K562 (cell line): ENCODE data around the gene SLC39A5. TPM values are rescaled to one million over a fixed set of nuclear protein-coding genes. Genes with fewer than 3 reads are reported as not detected.

ENCODE experiments used
- ATAC-seq: fragments of 200-7000 bp; cut with Tn5 transposase; 3 replicates; pipeline ENCODE4 v1.9.1; 2020; ENCODE audit warnings: moderate library complexity
- BruUV-seq: library from RNA; stranded (reverse); fragments of 400-500 nt; replicated peaks from 2 replicates; lab custom pipeline; 2021; lab: Mats Ljungman, UMichigan
- CTCF ChIA-PET: fragments of 300-600 bp; formaldehyde crosslinking; extraction: SDS; loops from one replicate; lab custom pipeline; 2021; ENCODE audit warnings: low intra/inter-chr PET ratio; lab: Yijun Ruan, JAX
- POLR2A ChIA-PET: fragments of 300-600, 350-650 bp; sonication (Branson Sonifier 250); formaldehyde crosslinking; extraction: SDS; loops from one replicate; lab custom pipeline; 2021; ENCODE audit warnings: antibody characterized with exemption, inconsistent platforms; lab: Yijun Ruan, JAX
- DNase-seq, 4 experiments: peaks; one replicate each; pipeline versions ENCODE4 v3.0.0 to v3.0.0-alpha.2; 2011 to 2018; ENCODE audit warnings: low spot score in 3 of 4, mixed read lengths in 3 of 4; ENCODE audit errors: extremely low read depth in 1 of 4
- FAIRE-seq: peaks from 2 replicates; lab custom pipeline; 2011; peaks lifted over from hg19 to GRCh38; lab: Jason Lieb, UNC
- H2AFZ ChIP-seq: 2 replicates; pipeline ENCODE4 v1.6.0; 2011; ENCODE audit warnings: low read depth, low read length, control low read depth, inconsistent platforms
- H3K27ac ChIP-seq: fragments of 200-600 bp; 3 replicates; pipeline ENCODE4 v1.8.0; 2011; ENCODE audit warnings: low read depth, mild to moderate bottlenecking, control low read depth, inconsistent platforms, low read length, moderate library complexity, mixed read lengths; ENCODE audit errors: extremely low read depth
- H3K27me3 ChIP-seq, 2 experiments: fragments of 300-600 bp in 1 of 2; 2 replicates in 1 of 2; 3 replicates in 1 of 2; pipeline versions ENCODE4 v1.6.0 to v1.8.0; 2011; ENCODE audit warnings: inconsistent platforms in 2 of 2, low read length in 2 of 2, mild to moderate bottlenecking in 1 of 2, mixed read lengths in 1 of 2, moderate library complexity in 1 of 2; ENCODE audit not compliant: control insufficient read depth in 2 of 2, insufficient read depth in 2 of 2
- H3K36me3 ChIP-seq: fragments of 300-600 bp; 3 replicates; pipeline ENCODE4 v1.8.0; 2011; ENCODE audit warnings: mild to moderate bottlenecking, low read length, inconsistent platforms; ENCODE audit not compliant: control insufficient read depth, insufficient read depth
- H3K4me1 ChIP-seq, 2 experiments: fragments of 200-600 bp in 1 of 2; replicated peaks in 1 of 2; 2 replicates in 1 of 2; 3 replicates in 1 of 2; pipeline versions ENCODE4 v1.5.1 to v1.8.0; 2011; ENCODE audit warnings: inconsistent platforms in 2 of 2, low read length in 2 of 2, mild to moderate bottlenecking in 1 of 2, mixed read lengths in 1 of 2, moderate library complexity in 1 of 2; ENCODE audit not compliant: control insufficient read depth in 2 of 2, insufficient read depth in 2 of 2
- H3K4me2 ChIP-seq: 2 replicates; pipeline ENCODE4 v1.6.1; 2011; ENCODE audit warnings: low read length, control low read depth, inconsistent platforms, mixed read lengths; ENCODE audit not compliant: insufficient read depth
- H3K4me3 ChIP-seq: fragments of 200-600 bp; sonication (generic), shearing (Covaris generic); 2 replicates; pipeline ENCODE4 v1.5.1; 2016; ENCODE audit warnings: control low read depth, inconsistent platforms
- H3K79me2 ChIP-seq: fragments of 200-600 bp; 3 replicates; pipeline ENCODE4 v1.8.0; 2011; ENCODE audit warnings: low read length, inconsistent platforms; ENCODE audit not compliant: control insufficient read depth, insufficient read depth
- H3K9ac ChIP-seq, 2 experiments: 2 replicates each; pipeline versions ENCODE4 v1.6.0 to v1.6.1; 2011; ENCODE audit warnings: low read depth in 2 of 2, low read length in 2 of 2, control low read depth in 1 of 2, inconsistent platforms in 1 of 2, mild to moderate bottlenecking in 1 of 2, mixed read lengths in 1 of 2; ENCODE audit not compliant: insufficient read depth in 1 of 2
- H3K9me1 ChIP-seq: one replicate; pipeline ENCODE4 v1.6.0; 2011; ENCODE audit warnings: inconsistent platforms, mild to moderate bottlenecking, low read length, moderate library complexity; ENCODE audit not compliant: control insufficient read depth, insufficient read depth
- H3K9me3 ChIP-seq: replicated peaks from 2 replicates; pipeline ENCODE4 v1.5.1; 2011; ENCODE audit warnings: low read depth, low read length, inconsistent platforms; ENCODE audit not compliant: control insufficient read depth, insufficient read depth
- H4K20me1 ChIP-seq: replicated peaks from 2 replicates; pipeline ENCODE4 v1.6.1; 2011; ENCODE audit warnings: low read length, inconsistent platforms, mixed read lengths; ENCODE audit not compliant: control insufficient read depth, insufficient read depth
- CSDE1 ChIP-seq, 2 experiments: fragments of 450-650 bp; IDR thresholded peaks; 2 replicates each; pipeline ENCODE4 v1.6.1; 2016; ENCODE audit warnings: mild to moderate bottlenecking in 1 of 2
- GTF2E2 ChIP-seq: fragments of 200-800 bp; sonication (Bioruptor generic); IDR thresholded peaks from 2 replicates; pipeline ENCODE4 v1.6.1; 2016; ENCODE audit warnings: missing genetic modification characterization, missing compliant biosample characterization
- PKNOX1 ChIP-seq: fragments of 450-650 bp; IDR thresholded peaks from 2 replicates; pipeline ENCODE4 v1.6.1; 2016
- TFAP4 ChIP-seq: sonication (generic); formaldehyde crosslinking; IDR thresholded peaks from 2 replicates; pipeline ENCODE4 v1.8.0; 2022; ENCODE audit warnings: missing genetic modification reagents, mild to moderate bottlenecking, moderate library complexity, borderline replicate concordance
- U2AF1 ChIP-seq: fragments of 200-400 bp; formaldehyde crosslinking; optimal IDR thresholded peaks from 2 replicates; pipeline ENCODE3; 2017; ENCODE audit warnings: mild to moderate bottlenecking, low read depth, low read length, moderate library complexity
- WGBS: fragments of 100-300 bp; shearing (Covaris generic); methylation state at CpG from one replicate; pipeline ENCODE4 v1.1.6; 2016; ENCODE audit warnings: low coverage, mixed read lengths; ENCODE audit not compliant: insufficient coverage; ENCODE audit errors: missing lambda C conversion rate; 5-methylcytosine and 5-hydroxymethylcytosine counted together
- in situ Hi-C: fragments of 300-500 bp; cut with MboI; formaldehyde crosslinking; loops from 4 replicates; pipeline ENCODE4 v1.15.0; 2018; ENCODE audit warnings: inconsistent platforms, mixed read lengths
- intact Hi-C: fragments of 100-400 bp; cut with micrococcal nuclease; formaldehyde crosslinking; loops from 2 replicates; pipeline ENCODE4 v1.14.2; 2022
- polyA plus RNA-seq, 8 experiments: library from polyadenylated mRNA; depleted of rRNA in 4 of 8; stranded (reverse) in 5 of 8; unstranded in 3 of 8; fragments of >200 nt; fragmentation: Nextera tagmentation in 2 of 8; fragmentation: Illumina TruSeq in 1 of 8; extraction: Ambion mirVana in 2 of 8; extraction: Trizol in 1 of 8; gene quantifications; 2 replicates each; pipeline versions ENCODE4 v1.2.1 to v1.2.3, GENCODE V29; 2011 to 2014; ENCODE audit warnings: inconsistent platforms in 1 of 8, missing spikeins in 1 of 8
- total RNA-seq, 7 experiments: library from RNA; depleted of rRNA in 6 of 7; stranded (reverse); fragments of >200 nt in 6 of 7; fragmentation: Illumina TruSeq in 2 of 7; extraction: Trizol in 2 of 7; gene quantifications; 2 replicates each; pipeline versions ENCODE4 v1.2.1 to v1.2.3, GENCODE V29; 2011 to 2021; ENCODE audit warnings: low replicate concordance in 1 of 7

The SLC39A5 gene
- total and polyA plus RNA-seq, 9 of the 15 experiments (the other 6 are each of a cell fraction or from before 2014, with no cell fraction given) = 0.08 to 0.10 TPM; not detected in 7

- Histone ChIP-seq H3K27me3 (no peaks in the 10 kb centered on the region), H4K20me1 (no peaks in the 10 kb centered on the region), H3K36me3 (peaks cover 9% of the 10 kb centered on the region; the same call in 2 of the 3 replicates), H3K27ac (no peak overlapping the region), H2AFZ (no peak overlapping the region), H3K79me2 (peaks cover 13% of the 10 kb centered on the region), H3K9ac (peak overlapping the region in 1 of 2 experiments; percentile 10; a peak in 1 of 4 replicates), H3K9me1 (no peaks in the 10 kb centered on the region), H3K9me3 (no peaks in the 10 kb centered on the region), H3K4me2 (no peak overlapping the region), H3K4me1 (peaks cover 13 to 16% of the 10 kb centered on the region in 2 experiments; a peak in 4 of 5 replicates)
- intact Hi-C loops (loop anchor here (10.0 kb wide), 1 partner anchor 184 kb away; the partner anchor contains the start of gene RPS26), in situ Hi-C loops (no loop called here)
- FAIRE-seq = peak; percentile 68
- WGBS = 45% methylated on average over 7 of the region's 7 CpGs
- ATAC-seq = peak; percentile 7; the same call in 1 of the 3 replicates
- no TSS peak for BruUV-seq
- DNase-seq = peak in 2 of 4 experiments; percentile 43 to 57
- POLR2A ChIA-PET = interaction anchor here (0.9 kb wide), 1 partner anchor 112 kb away, joined by 3 read pairs; no protein-coding TSS in a partner anchor
- TF ChIP-seq TFAP4 (CRISPR knock-in tag) = peak; percentile 33; the same call in 1 of the 2 replicates
- no peak for TF ChIP-seq U2AF1
- TF ChIP-seq CSDE1 (IDR thresholded peaks at IDR 0.05) = no peak
- TF ChIP-seq PKNOX1 = 0 out of 2 replicates have a peak, but pooled peaks have one; percentile 12
- TF ChIP-seq GTF2E2 (tag) = no peak
- TF ChIP-seq, all 486 proteins: peak for 2
- H3K4me3 ChIP-seq = no peak overlapping the region
- CTCF ChIA-PET = no interaction called here
Observed at GRCh38 chr12:56229082-56229481, 769 bp upstream of the SLC39A5 start.
